ENCODE data around the gene RASAL2. TPM values are rescaled to one million over a fixed set of nuclear protein-coding genes. Genes with fewer than 3 reads are reported as not detected.

The RASAL2 gene
- total and polyA plus RNA-seq, 12 donors: 2.4 to 31.5 (median 15.0) TPM

- peaks cover 4 to 8% of the 10 kb centered on the region in 2 donors for H3K4me1 ChIP-seq (replicated peaks in 1 of 2)
- no peaks in the 10 kb centered on the region for H3K36me3 ChIP-seq (replicated peaks in 1 of 2)
- no peaks in the 10 kb centered on the region for H3K27me3 ChIP-seq
- intact Hi-C loops (cut with DNase I): no loop called here
- H3K27ac ChIP-seq: no peak overlapping the region
- TF ChIP-seq CTCF (IDR thresholded peaks at IDR 0.05) (no peak), POLR2A (IDR thresholded peaks at IDR 0.05) (no peak)
- WGBS, 4 donors: 84 to 89% (median 86%) methylated on average over 4 of the region's 4 CpGs
- H3K9me3 ChIP-seq (replicated peaks in 1 of 3): no peaks in the 10 kb centered on the region
- no peak overlapping the region for H3K4me3 ChIP-seq
- DNase-seq: no peak
Observed at GRCh38 chr1:178489399-178489798, 395.5 kb downstream of the RASAL2 start.

- no peak for DNase-seq
- 91 to 100% (median 95%) methylated on average over 3 to 8 of the region's 8 CpGs for WGBS, 4 donors
- peaks cover 2 to 4% of the 10 kb centered on the region in 2 donors for H3K4me1 ChIP-seq (replicated peaks in 1 of 2)
- no peak for TF ChIP-seq POLR2A (IDR thresholded peaks at IDR 0.05)
- TF ChIP-seq CTCF (IDR thresholded peaks at IDR 0.05): no peak
- no peaks in the 10 kb centered on the region for H3K27me3 ChIP-seq
- no peak overlapping the region for H3K4me3 ChIP-seq
- H3K9me3 ChIP-seq (replicated peaks in 1 of 3): no peaks in the 10 kb centered on the region
- H3K27ac ChIP-seq: no peak overlapping the region
- no peaks in the 10 kb centered on the region for H3K36me3 ChIP-seq (replicated peaks in 1 of 2)
- intact Hi-C loops (cut with DNase I): no loop called here
Observed at GRCh38 chr1:178490136-178490535, 396.2 kb downstream of the RASAL2 start.

- intact Hi-C loops (cut with DNase I): no loop called here
- WGBS, 4 donors: 83 to 92% (median 90%) methylated on average over 8 to 9 of the region's 9 CpGs
Observed at GRCh38 chr1:178490967-178491366, 397.1 kb downstream of the RASAL2 start.

GRCh38 chr1:178491721-178492120 lies 397.8 kb downstream of the RASAL2 start:
- H3K4me1 ChIP-seq (replicated peaks in 1 of 2): no peaks in the 10 kb centered on the region
- DNase-seq: peak in 1 of 7 donors; percentile 13
- no peak overlapping the region for H3K27ac ChIP-seq
- no peaks in the 10 kb centered on the region for H3K27me3 ChIP-seq
- no peaks in the 10 kb centered on the region for H3K9me3 ChIP-seq (replicated peaks in 1 of 3)
- intact Hi-C loops (cut with DNase I): no loop called here
- WGBS, 4 donors: 82 to 94% (median 94%) methylated on average over 3 to 4 of the region's 4 CpGs
- no peak overlapping the region for H3K4me3 ChIP-seq
- no peaks in the 10 kb centered on the region for H3K36me3 ChIP-seq (replicated peaks in 1 of 2)
- TF ChIP-seq CTCF (IDR thresholded peaks at IDR 0.05) (no peak), POLR2A (IDR thresholded peaks at IDR 0.05) (no peak)

More at GRCh38 chr1:178490967-178491366, 397.1 kb downstream of the RASAL2 start:
- H3K4me1 ChIP-seq (replicated peaks in 1 of 2): no peaks in the 10 kb centered on the region
- no peak overlapping the region for H3K4me3 ChIP-seq
- H3K27ac ChIP-seq: no peak overlapping the region
- no peak for TF ChIP-seq POLR2A (IDR thresholded peaks at IDR 0.05)
- TF ChIP-seq CTCF (IDR thresholded peaks at IDR 0.05): no peak
- no peaks in the 10 kb centered on the region for H3K9me3 ChIP-seq (replicated peaks in 1 of 3)
- H3K36me3 ChIP-seq (replicated peaks in 1 of 2): no peaks in the 10 kb centered on the region
- DNase-seq: no peak
- H3K27me3 ChIP-seq: no peaks in the 10 kb centered on the region

All from adrenal gland (tissue), 12 donors.